GM23338 (cell line): Measurements from ENCODE around the gene TMEM200C.

Source experiments
- CTCF ChIP-seq, 2 experiments: fragments of 200-600 bp in 1 of 2; sonication (generic) in 1 of 2; conservative IDR thresholded peaks; 2 replicates each; pipeline versions ENCODE4 v1.5.1 to v1.6.1; 2016 to 2017; ENCODE audit warnings: antibody characterized with exemption in 2 of 2, low read depth in 2 of 2, mild to moderate bottlenecking in 2 of 2, moderate library complexity in 1 of 2
- EZH2 ChIP-seq: fragments of 200-600 bp; sonication (generic); IDR thresholded peaks from one replicate; pipeline ENCODE4 v1.8.0; 2017; ENCODE audit warnings: antibody characterized with exemption, mild to moderate bottlenecking, low read depth; ENCODE audit not compliant: unreplicated experiment

- no peak for TF ChIP-seq CTCF (conservative IDR thresholded peaks at IDR 0.05; ENCODE audit: low read depth in 2 of 2)
- no peak for TF ChIP-seq EZH2
Observed at GRCh38 chr18:5939801-5940667, 44.7 kb upstream of the TMEM200C start.
